ENCODE data around the gene NDRG3. TPM values are rescaled to one million over a fixed set of nuclear protein-coding genes. Genes with fewer than 3 reads are reported as not detected.

Gene NDRG3
- total and polyA plus RNA-seq, 2 of the 8 experiments (the other 6 are each of a cell fraction or from before 2014, with no cell fraction given) = 25.7 to 32.3 TPM

DNA sequence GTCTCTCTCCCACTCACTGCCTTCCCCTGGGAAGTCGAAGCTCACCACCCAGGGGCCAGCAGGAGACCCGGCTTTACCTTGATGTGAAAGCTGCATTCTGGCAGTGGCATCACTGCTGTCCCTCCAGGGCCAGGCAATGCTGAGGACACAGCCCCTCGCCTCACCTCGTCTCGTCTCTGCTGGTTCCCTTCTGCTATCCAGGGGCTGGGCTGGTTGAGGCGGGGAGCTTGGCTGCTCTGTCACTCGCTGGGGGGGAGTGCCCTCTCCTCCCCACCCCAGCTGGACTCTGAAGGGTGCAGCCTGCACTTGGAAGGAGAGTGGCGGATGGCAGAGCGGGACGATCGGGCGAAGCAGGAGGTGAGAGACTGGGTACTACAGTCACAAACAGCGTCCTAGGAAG is 40.4 kb upstream of the NDRG3 start:
- Histone ChIP-seq H3K4ac (replicated peaks; ENCODE audit: insufficient read length, low read depth, low read length) (no peak overlapping the region), H3K18ac (ENCODE audit: extremely low read depth, low read length) (no peak overlapping the region), H3K36me3 (ENCODE audit: control insufficient read depth in 2 of 4, insufficient read depth in 4 of 4, low read length in 3 of 4) (peaks cover 0 to 20% (median 9%) of the 10 kb centered on the region in 4 experiments; a peak in 5 of 8 replicates), H3K27me3 (replicated peaks in 1 of 4; ENCODE audit: control insufficient read depth in 3 of 4, extremely low read depth in 1 of 4, insufficient read depth in 3 of 4, low read length in 3 of 4) (no peaks in the 10 kb centered on the region), H4K5ac (ENCODE audit: insufficient read length, low read depth, low read length) (no peak overlapping the region), H3K79me1 (ENCODE audit: low read depth, low read length) (no peaks in the 10 kb centered on the region), H4K91ac (replicated peaks; ENCODE audit: insufficient read length, low read length) (no peak overlapping the region), H2BK5ac (ENCODE audit: low read depth, low read length) (0 out of 2 replicates have a peak overlapping the region, but pooled peaks have one; percentile 24), H2BK120ac (replicated peaks; ENCODE audit: low read depth, low read length) (no peak overlapping the region), H2BK20ac (ENCODE audit: low read length) (no peak overlapping the region), H2BK12ac (ENCODE audit: low read depth, low read length) (no peak overlapping the region), H3K79me2 (ENCODE audit: control insufficient read depth in 1 of 2, insufficient read depth in 2 of 2, low read length in 2 of 2) (no peaks in the 10 kb centered on the region), H3K4me3 (ENCODE audit: extremely low read depth in 1 of 4, insufficient read depth in 2 of 4, low read depth in 3 of 4, low read length in 4 of 4) (no peak overlapping the region), H3K14ac (ENCODE audit: insufficient read length) (no peak overlapping the region), H3K23ac (ENCODE audit: insufficient read length) (no peak overlapping the region), H3K9me3 (ENCODE audit: insufficient read depth in 2 of 2, low read depth in 1 of 2, low read length in 1 of 2) (no peaks in the 10 kb centered on the region), H4K8ac (ENCODE audit: extremely low read depth, insufficient read depth, low read length) (no peak overlapping the region), H3K4me2 (ENCODE audit: insufficient read depth in 1 of 2, low read depth in 2 of 2, low read length in 2 of 2) (no peak overlapping the region), H4K20me1 (replicated peaks in 1 of 2; ENCODE audit: control insufficient read depth in 1 of 2, insufficient read depth in 2 of 2, low read length in 2 of 2) (peaks cover 1 to 2% of the 10 kb centered on the region in 2 experiments), H3K27ac (ENCODE audit: low read depth, low read length) (no peak overlapping the region), H3K56ac (replicated peaks; ENCODE audit: insufficient read length, low read depth, low read length) (no peak overlapping the region), H3K23me2 (ENCODE audit: low read depth, low read length) (no peaks in the 10 kb centered on the region), H2AK5ac (ENCODE audit: low read depth, low read length) (no peak overlapping the region), H2BK15ac (ENCODE audit: low read length) (no peak overlapping the region), H2AFZ (ENCODE audit: low read length) (no peak overlapping the region), H3K4me1 (replicated peaks in 1 of 4; ENCODE audit: control insufficient read depth in 3 of 4, insufficient read depth in 4 of 4, low read length in 3 of 4) (no peaks in the 10 kb centered on the region), H3K9ac (replicated peaks in 1 of 4; ENCODE audit: extremely low read depth in 1 of 4, low read depth in 3 of 4, low read length in 3 of 4) (no peak overlapping the region)
- FAIRE-seq = no peak
- no peak for DNase-seq (ENCODE audit: low read depth in 1 of 2, low spot score in 2 of 2)
- 85% methylated on average over 13 of the region's 13 CpGs; no CpG with 5 or more reads in 1 of the 2 experiments for WGBS, 2 experiments (ENCODE audit: extremely low coverage in 1 of 2, insufficient coverage in 1 of 2, insufficient read length in 1 of 2, insufficient replicate concordance in 2 of 2, low coverage in 1 of 2, low lambda C conversion rate in 2 of 2, missing lambda C conversion rate in 1 of 2)
- ChIA-PET POLR2A (ENCODE audit: partially characterized antibody) (interaction anchor here (1.2 kb wide), 1 partner anchor 10 kb away, joined by 3 read pairs; no protein-coding TSS in a partner anchor), CTCF (ENCODE audit: partially characterized antibody) (interaction anchor here (0.8 to 3.7 kb wide), 5 partner anchors 10 to 100 kb away, joined by 3 to 22 read pairs (median 3); partner anchors contain the start of gene DSN1)
- no peak for TF ChIP-seq CTBP2 (IDR thresholded peaks at IDR 0.05; ENCODE audit: borderline replicate concordance, insufficient read depth, insufficient read length, low read length)
- no peak for TF ChIP-seq GTF2F1 (IDR thresholded peaks at IDR 0.05; ENCODE audit: borderline replicate concordance, low read depth, low read length)
- TF ChIP-seq, protein P1, sequence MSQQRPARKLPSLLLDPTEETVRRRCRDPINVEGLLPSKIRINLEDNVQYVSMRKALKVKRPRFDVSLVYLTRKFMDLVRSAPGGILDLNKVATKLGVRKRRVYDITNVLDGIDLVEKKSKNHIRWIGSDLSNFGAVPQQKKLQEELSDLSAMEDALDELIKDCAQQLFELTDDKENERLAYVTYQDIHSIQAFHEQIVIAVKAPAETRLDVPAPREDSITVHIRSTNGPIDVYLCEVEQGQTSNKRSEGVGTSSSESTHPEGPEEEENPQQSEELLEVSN (IDR thresholded peaks at IDR 0.05) = no peak
- TF ChIP-seq POLR2AphosphoS5 (IDR thresholded peaks at IDR 0.05; ENCODE audit: low read depth, low read length) = no peak
- TF ChIP-seq, protein P2, sequence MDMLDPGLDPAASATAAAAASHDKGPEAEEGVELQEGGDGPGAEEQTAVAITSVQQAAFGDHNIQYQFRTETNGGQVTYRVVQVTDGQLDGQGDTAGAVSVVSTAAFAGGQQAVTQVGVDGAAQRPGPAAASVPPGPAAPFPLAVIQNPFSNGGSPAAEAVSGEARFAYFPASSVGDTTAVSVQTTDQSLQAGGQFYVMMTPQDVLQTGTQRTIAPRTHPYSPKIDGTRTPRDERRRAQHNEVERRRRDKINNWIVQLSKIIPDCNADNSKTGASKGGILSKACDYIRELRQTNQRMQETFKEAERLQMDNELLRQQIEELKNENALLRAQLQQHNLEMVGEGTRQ (IDR thresholded peaks at IDR 0.05; ENCODE audit: low read length) = no peak
- TF ChIP-seq SRF (IDR thresholded peaks at IDR 0.05; ENCODE audit: low read depth, low read length) = no peak
- TF ChIP-seq TCF12 (IDR thresholded peaks at IDR 0.05; ENCODE audit: low read depth, low read length) = no peak
- TF ChIP-seq TBP (IDR thresholded peaks at IDR 0.05; ENCODE audit: low read depth, low read length) = no peak
- TF ChIP-seq, protein P3, sequence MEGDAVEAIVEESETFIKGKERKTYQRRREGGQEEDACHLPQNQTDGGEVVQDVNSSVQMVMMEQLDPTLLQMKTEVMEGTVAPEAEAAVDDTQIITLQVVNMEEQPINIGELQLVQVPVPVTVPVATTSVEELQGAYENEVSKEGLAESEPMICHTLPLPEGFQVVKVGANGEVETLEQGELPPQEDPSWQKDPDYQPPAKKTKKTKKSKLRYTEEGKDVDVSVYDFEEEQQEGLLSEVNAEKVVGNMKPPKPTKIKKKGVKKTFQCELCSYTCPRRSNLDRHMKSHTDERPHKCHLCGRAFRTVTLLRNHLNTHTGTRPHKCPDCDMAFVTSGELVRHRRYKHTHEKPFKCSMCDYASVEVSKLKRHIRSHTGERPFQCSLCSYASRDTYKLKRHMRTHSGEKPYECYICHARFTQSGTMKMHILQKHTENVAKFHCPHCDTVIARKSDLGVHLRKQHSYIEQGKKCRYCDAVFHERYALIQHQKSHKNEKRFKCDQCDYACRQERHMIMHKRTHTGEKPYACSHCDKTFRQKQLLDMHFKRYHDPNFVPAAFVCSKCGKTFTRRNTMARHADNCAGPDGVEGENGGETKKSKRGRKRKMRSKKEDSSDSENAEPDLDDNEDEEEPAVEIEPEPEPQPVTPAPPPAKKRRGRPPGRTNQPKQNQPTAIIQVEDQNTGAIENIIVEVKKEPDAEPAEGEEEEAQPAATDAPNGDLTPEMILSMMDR (IDR thresholded peaks at IDR 0.05; ENCODE audit: control extremely low read depth in 1 of 3, insufficient read depth in 1 of 3, low read depth in 1 of 3, low read length in 3 of 3) = no peak

Data from H1 (cell line).